H1 (cell line): ENCODE data around the gene SNED1.

Source experiments
- CTCF ChIP-seq, 3 experiments: IDR thresholded peaks; 1 replicate in 2 of 3; 2 replicates in 1 of 3; pipeline versions ENCODE4 v1.5.1 to v1.6.1; 2011; ENCODE audit warnings: low read length in 3 of 3, mild to moderate bottlenecking in 3 of 3, inconsistent platforms in 2 of 3, low read depth in 1 of 3, moderate library complexity in 1 of 3; ENCODE audit not compliant: insufficient read depth in 1 of 3; ENCODE audit errors: control extremely low read depth in 1 of 3
- JUND ChIP-seq: IDR thresholded peaks from 2 replicates; pipeline ENCODE4 v1.6.1; 2011; ENCODE audit warnings: mild to moderate bottlenecking, improper control_type of control experiment, low read length
- MAX ChIP-seq: IDR thresholded peaks from 2 replicates; pipeline ENCODE4 v1.6.1; 2012; ENCODE audit warnings: inconsistent platforms
- SUZ12 ChIP-seq: fragments of 200-600 bp; sonication (generic); IDR thresholded peaks from 2 replicates; pipeline ENCODE4 v1.6.1; 2012; ENCODE audit warnings: mild to moderate bottlenecking, inconsistent platforms, low read length, moderate library complexity, mixed read lengths
- TAF1 ChIP-seq: IDR thresholded peaks from 2 replicates; pipeline ENCODE4 v1.6.1; 2011; ENCODE audit warnings: mild to moderate bottlenecking, low read depth, low read length
- ZNF274 ChIP-seq: IDR thresholded peaks from 2 replicates; pipeline ENCODE4 v1.7.0; 2012; ENCODE audit warnings: low read length, borderline replicate concordance; ENCODE audit errors: extremely low read depth

GRCh38 chr2:241041589-241042158, 43.3 kb downstream of the SNED1 start:
- TF ChIP-seq ZNF274 (no peak), MAX (no peak), CTCF (IDR thresholded peaks at IDR 0.05; ENCODE audit: control extremely low read depth in 1 of 3, insufficient read depth in 1 of 3, low read depth in 1 of 3, low read length in 3 of 3) (no peak), JUND (no peak), TAF1 (no peak), SUZ12 (no peak)
